Loucy (cell line): ENCODE data around the gene KLHL21.

Experiments
- H2AFZ ChIP-seq: fragments of 200-600 bp; sonication (generic); 2 replicates; pipeline ENCODE4 v1.6.0; 2016; ENCODE audit warnings: antibody characterized with exemption, mild to moderate bottlenecking, low read length, moderate library complexity
- H3F3A ChIP-seq: fragments of 200-600 bp; 2 replicates; pipeline ENCODE4 v1.6.0; 2016; ENCODE audit warnings: antibody characterized with exemption, low read depth, mild to moderate bottlenecking
- H3K27me3 ChIP-seq: fragments of 200-600 bp; sonication (generic); 2 replicates; pipeline ENCODE4 v1.6.1; 2014; ENCODE audit warnings: low read length, mild to moderate bottlenecking; ENCODE audit not compliant: insufficient read depth, poor library complexity, severe bottlenecking
- H3K36me3 ChIP-seq: fragments of 200-600 bp; sonication (generic); 2 replicates; pipeline ENCODE4 v1.6.1; 2016; ENCODE audit warnings: low read length; ENCODE audit not compliant: insufficient read depth
- H3K4me1 ChIP-seq: fragments of 200-600 bp; sonication (generic); 2 replicates; pipeline ENCODE4 v1.5.1; 2014; ENCODE audit warnings: low read length, mild to moderate bottlenecking; ENCODE audit not compliant: insufficient read depth, poor library complexity, severe bottlenecking
- H3K4me2 ChIP-seq: fragments of 200-600 bp; sonication (generic); 2 replicates; pipeline ENCODE4 v1.6.0; 2014; ENCODE audit warnings: antibody characterized with exemption, low read length, low read depth, mild to moderate bottlenecking; ENCODE audit not compliant: poor library complexity, severe bottlenecking
- H3K4me3 ChIP-seq: fragments of 200-600 bp; sonication (generic); 2 replicates; pipeline ENCODE4 v1.5.1; 2014; ENCODE audit warnings: low read length, mild to moderate bottlenecking, mixed read lengths; ENCODE audit not compliant: poor library complexity, severe bottlenecking
- H3K79me2 ChIP-seq: fragments of 200-600 bp; sonication (generic); 2 replicates; pipeline ENCODE4 v1.6.1; 2014; ENCODE audit warnings: low read length; ENCODE audit not compliant: insufficient read depth
- H3K9ac ChIP-seq: fragments of 200-600 bp; sonication (generic); 2 replicates; pipeline ENCODE4 v1.6.0; 2014; ENCODE audit warnings: mild to moderate bottlenecking, low read depth, low read length, moderate library complexity; ENCODE audit not compliant: poor library complexity, severe bottlenecking
- H3K9me2 ChIP-seq: fragments of 200-600 bp; sonication (generic); replicated peaks from 2 replicates; pipeline ENCODE4 v1.6.1; 2016; ENCODE audit warnings: low read depth, low read length, mixed read lengths
- H3K9me3 ChIP-seq: fragments of 200-600 bp; sonication (generic); 2 replicates; pipeline ENCODE4 v1.6.1; 2014; ENCODE audit warnings: mild to moderate bottlenecking, antibody characterized with exemption, low read length, low read depth; ENCODE audit not compliant: insufficient read depth
- H4K20me1 ChIP-seq: fragments of 200-600 bp; sonication (generic); 2 replicates; pipeline ENCODE4 v1.6.0; 2014; ENCODE audit warnings: antibody characterized with exemption, low read length, mild to moderate bottlenecking; ENCODE audit not compliant: insufficient read depth, poor library complexity, severe bottlenecking
- CTCF ChIP-seq: fragments of 200-600 bp; sonication (generic); conservative IDR thresholded peaks from 2 replicates; pipeline ENCODE4 v1.5.1; 2014; ENCODE audit warnings: mild to moderate bottlenecking, antibody characterized with exemption, low read length
- EZH2phosphoT487 ChIP-seq: fragments of 200-600 bp; IDR thresholded peaks from 2 replicates; pipeline ENCODE4 v1.6.1; 2018; ENCODE audit warnings: antibody characterized with exemption, mild to moderate bottlenecking, moderate library complexity, borderline replicate concordance

Gene KLHL21

GRCh38 chr1:6591222-6591621 is 11.4 kb downstream of the KLHL21 start:
- TF ChIP-seq CTCF (no peak), EZH2phosphoT487 (no peak)
- peaks cover 8% of the 10 kb centered on the region for H4K20me1 ChIP-seq

GRCh38 chr1:6590046-6590445 is 12.6 kb downstream of the KLHL21 start:
- no peak overlapping the region for H3K4me3 ChIP-seq
- H3F3A ChIP-seq = no peaks in the 10 kb centered on the region
- H3K4me2 ChIP-seq = no peak overlapping the region
- no peaks in the 10 kb centered on the region for H3K79me2 ChIP-seq
- H3K9me3 ChIP-seq = no peaks in the 10 kb centered on the region
- H3K36me3 ChIP-seq = peaks cover 47% of the 10 kb centered on the region; the same call in 1 of the 2 replicates
- H2AFZ ChIP-seq = no peak overlapping the region
- no peak overlapping the region for H3K9ac ChIP-seq
- H3K27me3 ChIP-seq = no peaks in the 10 kb centered on the region
- no peak for TF ChIP-seq EZH2phosphoT487
- no peak for TF ChIP-seq CTCF
- no peaks in the 10 kb centered on the region for H3K4me1 ChIP-seq
- H4K20me1 ChIP-seq = peaks cover 2% of the 10 kb centered on the region
- no peaks in the 10 kb centered on the region for H3K9me2 ChIP-seq

More at GRCh38 chr1:6591222-6591621, 11.4 kb downstream of the KLHL21 start:
- Histone ChIP-seq H3F3A (no peaks in the 10 kb centered on the region), H3K9me3 (no peaks in the 10 kb centered on the region), H3K36me3 (peaks cover 58% of the 10 kb centered on the region; the same call in 1 of the 2 replicates), H3K4me2 (no peak overlapping the region), H3K79me2 (peaks cover 7% of the 10 kb centered on the region; the same call in 1 of the 2 replicates), H3K4me3 (no peak overlapping the region), H3K9ac (no peak overlapping the region), H2AFZ (no peak overlapping the region), H3K27me3 (no peaks in the 10 kb centered on the region), H3K9me2 (no peaks in the 10 kb centered on the region), H3K4me1 (no peaks in the 10 kb centered on the region)

GRCh38 chr1:6588893-6589520 is 13.7 kb downstream of the KLHL21 start:
- Histone ChIP-seq H3K36me3 (peaks cover 37% of the 10 kb centered on the region; the same call in 1 of the 2 replicates), H3K9me3 (no peaks in the 10 kb centered on the region), H4K20me1 (peaks cover 3% of the 10 kb centered on the region), H3K4me1 (no peaks in the 10 kb centered on the region), H2AFZ (no peak overlapping the region), H3F3A (no peaks in the 10 kb centered on the region), H3K27me3 (no peaks in the 10 kb centered on the region), H3K4me2 (no peak overlapping the region), H3K9me2 (no peaks in the 10 kb centered on the region), H3K9ac (no peak overlapping the region), H3K4me3 (no peak overlapping the region), H3K79me2 (no peaks in the 10 kb centered on the region)
- TF ChIP-seq CTCF (no peak), EZH2phosphoT487 (no peak)
